ENCODE data around the gene STRIT1. TPM values are rescaled to one million over a fixed set of nuclear protein-coding genes. Genes with fewer than 3 reads are reported as not detected.

Gene STRIT1
- total RNA-seq, 1 experiment from 2014 or later, result not detected

- Histone ChIP-seq H3K27ac (ENCODE audit: low read length) (no peak overlapping the region), H3K4me3 (ENCODE audit: low read depth in 2 of 2, low read length in 2 of 2) (no peak overlapping the region), H3K27me3 (ENCODE audit: control insufficient read depth, insufficient read depth, low read length) (no peaks in the 10 kb centered on the region), H3K4me1 (ENCODE audit: control insufficient read depth, insufficient read depth, low read length) (no peaks in the 10 kb centered on the region), H3K36me3 (ENCODE audit: control insufficient read depth, insufficient read depth, low read length) (no peaks in the 10 kb centered on the region), H3K9me3 (ENCODE audit: control insufficient read depth, insufficient read depth, low read depth, low read length) (no peaks in the 10 kb centered on the region)
- BruUV-seq (replicated peaks), result no TSS peak
- no peak for DNase-seq (ENCODE audit: low read depth, low spot score)
- no peak for ATAC-seq
- TF ChIP-seq CTCF (IDR thresholded peaks at IDR 0.05) (no peak), TCF7L2 (IDR thresholded peaks at IDR 0.05; ENCODE audit: low read depth, low read length) (no peak), SIN3A (IDR thresholded peaks at IDR 0.05; ENCODE audit: borderline replicate concordance, insufficient read depth, low read depth, low read length) (no peak), POLR2AphosphoS5 (IDR thresholded peaks at IDR 0.05; ENCODE audit: low read depth, low read length) (no peak), REST (IDR thresholded peaks at IDR 0.05; ENCODE audit: insufficient read depth in 1 of 2, low read depth in 2 of 2, low read length in 1 of 2) (no peak)
- POLR2A ChIA-PET, result no interaction called here
- CTCF ChIA-PET, result no interaction called here
- intact Hi-C loops (cut with micrococcal nuclease; ENCODE audit: unreplicated experiment), result no loop called here
- in situ Hi-C loops (cut with HindIII; ENCODE audit: low pct_unique_long_range_greater_than_20kb, low sequenced_read_pairs), result no loop called here
These were observed 44.8 kb downstream of the STRIT1 start for GRCh38 chr3:155248531-155249187.

GRCh38 chr3:155244699-155245098 is 48.8 kb downstream of the STRIT1 start:
- no TSS peak for BruUV-seq (replicated peaks)
- Histone ChIP-seq H3K9me3 (ENCODE audit: control insufficient read depth, insufficient read depth, low read depth, low read length) (no peaks in the 10 kb centered on the region), H3K4me3 (ENCODE audit: low read depth in 2 of 2, low read length in 2 of 2) (no peak overlapping the region), H3K27ac (ENCODE audit: low read length) (no peak overlapping the region), H3K27me3 (ENCODE audit: control insufficient read depth, insufficient read depth, low read length) (no peaks in the 10 kb centered on the region), H3K4me1 (ENCODE audit: control insufficient read depth, insufficient read depth, low read length) (no peaks in the 10 kb centered on the region), H3K36me3 (ENCODE audit: control insufficient read depth, insufficient read depth, low read length) (no peaks in the 10 kb centered on the region)
- intact Hi-C loops (cut with micrococcal nuclease; ENCODE audit: unreplicated experiment), result no loop called here
- ChIA-PET CTCF (no interaction called here), POLR2A (no interaction called here)
- DNase-seq (ENCODE audit: low read depth, low spot score), result no peak
- no peak for ATAC-seq
- in situ Hi-C loops (cut with HindIII; ENCODE audit: low pct_unique_long_range_greater_than_20kb, low sequenced_read_pairs), result no loop called here
- no peak for TF ChIP-seq SIN3A (IDR thresholded peaks at IDR 0.05; ENCODE audit: borderline replicate concordance, insufficient read depth, low read depth, low read length)
- TF ChIP-seq TCF7L2 (IDR thresholded peaks at IDR 0.05; ENCODE audit: low read depth, low read length), result no peak
- no peak for TF ChIP-seq CTCF (IDR thresholded peaks at IDR 0.05)
- TF ChIP-seq POLR2AphosphoS5 (IDR thresholded peaks at IDR 0.05; ENCODE audit: low read depth, low read length), result no peak
- no peak for TF ChIP-seq REST (IDR thresholded peaks at IDR 0.05; ENCODE audit: insufficient read depth in 1 of 2, low read depth in 2 of 2, low read length in 1 of 2)

Measured in Panc1 (cell line).